Natural killer cell (primary cell): ENCODE data around the gene HSD17B12. TPM values are rescaled to one million over a fixed set of nuclear protein-coding genes. Genes with fewer than 3 reads are reported as not detected.

Source experiments
- ATAC-seq, 3 donors: fragments of 150-1000 bp in 2 of 3; fragments of 200-7000 bp in 1 of 3; cut with Tn5 transposase; 1 replicate in 1 of 3; 2 replicates in 2 of 3; pipeline ENCODE4 v1.10.0; 2021; ENCODE audit warnings: mild to moderate bottlenecking in 2 of 3, moderate library complexity in 2 of 3
- DNase-seq, 2 donors: peaks; one replicate each; pipeline versions ENCODE4 v3.0.0 to v3.0.0-alpha.2; 2013 to 2021; ENCODE audit warnings: mixed read lengths in 1 of 2
- H3K27ac ChIP-seq: one replicate; pipeline ENCODE4 v1.5.1; 2013; ENCODE audit warnings: mild to moderate bottlenecking, low read length
- H3K27me3 ChIP-seq: one replicate; pipeline ENCODE4 v1.6.1; 2013; ENCODE audit warnings: low read length; ENCODE audit not compliant: control insufficient read depth, insufficient read depth
- H3K36me3 ChIP-seq: one replicate; pipeline ENCODE4 v1.6.1; 2013; ENCODE audit warnings: low read length; ENCODE audit not compliant: control insufficient read depth, insufficient read depth
- H3K4me1 ChIP-seq: one replicate; pipeline ENCODE4 v1.6.1; 2013; ENCODE audit warnings: low read length; ENCODE audit not compliant: control insufficient read depth, insufficient read depth
- H3K4me3 ChIP-seq: one replicate; pipeline ENCODE4 v1.5.1; 2013; ENCODE audit warnings: low read length
- H3K9me3 ChIP-seq: one replicate; pipeline ENCODE4 v1.6.1; 2013; ENCODE audit warnings: low read length; ENCODE audit not compliant: control insufficient read depth, insufficient read depth
- H3K27ac Mint-ChIP-seq, 2 donors: one replicate each; pipeline ENCODE4 v1.8.0; 2022; ENCODE audit warnings: mild to moderate bottlenecking in 2 of 2, mixed read lengths in 2 of 2, moderate library complexity in 1 of 2
- H3K27me3 Mint-ChIP-seq, 2 donors: one replicate each; pipeline ENCODE4 v1.8.0; 2022; ENCODE audit warnings: low read depth in 2 of 2, mixed read lengths in 2 of 2
- H3K36me3 Mint-ChIP-seq: one replicate; pipeline ENCODE4 v1.8.0; 2022; ENCODE audit warnings: mixed read lengths
- H3K4me1 Mint-ChIP-seq, 2 donors: one replicate each; pipeline ENCODE4 v1.8.0; 2022; ENCODE audit warnings: mixed read lengths in 2 of 2
- H3K4me3 Mint-ChIP-seq: one replicate; pipeline ENCODE4 v1.8.0; 2022; ENCODE audit warnings: mild to moderate bottlenecking, moderate library complexity, mixed read lengths
- H3K9me3 Mint-ChIP-seq, 2 donors: one replicate each; pipeline ENCODE4 v1.8.0; 2022; ENCODE audit warnings: mixed read lengths in 2 of 2
- CTCF ChIP-seq: fragments of 200-600 bp; IDR thresholded peaks from one replicate; pipeline ENCODE4 v1.8.0; 2022; ENCODE audit warnings: antibody characterized with exemption
- WGBS: methylation state at CpG from one replicate; pipeline ENCODE4 v1.1.7; 2013; ENCODE audit warnings: missing lambda C conversion rate; ENCODE audit not compliant: insufficient coverage; 5-methylcytosine and 5-hydroxymethylcytosine counted together
- intact Hi-C: fragments of 100-400 bp; cut with micrococcal nuclease; formaldehyde crosslinking; loops from one replicate; pipeline ENCODE4 v1.14.2; 2022
- total RNA-seq, 4 donors: library from RNA; stranded (reverse); fragments of 120-200 nt in 1 of 4; gene quantifications; one replicate each; pipeline versions ENCODE4 v1.2.3 to v1.2.4, GENCODE V29; 2013 to 2022

The HSD17B12 gene
- total RNA-seq, 3 donors from 2014 or later (not counting 1 experiment from before 2014, with no cell fraction given), result 21.0 to 26.3 (median 26.1) TPM

GRCh38 chr11:43694477-43694876, 13.9 kb downstream of the HSD17B12 start:
- 91% methylated on average over 2 of the region's 2 CpGs for WGBS
- intact Hi-C loops, result no loop called here
- Mint-ChIP-seq H3K27ac (no peak overlapping the region), H3K27me3 (no peaks in the 10 kb centered on the region), H3K4me1 (peaks cover 7 to 36% of the 10 kb centered on the region in 2 donors), H3K4me3 (no peak overlapping the region), H3K36me3 (no peaks in the 10 kb centered on the region), H3K9me3 (no peaks in the 10 kb centered on the region)
- Histone ChIP-seq H3K4me3 (no peak overlapping the region), H3K36me3 (no peaks in the 10 kb centered on the region), H3K27ac (no peak overlapping the region), H3K9me3 (no peaks in the 10 kb centered on the region), H3K4me1 (no peaks in the 10 kb centered on the region), H3K27me3 (no peaks in the 10 kb centered on the region)
- ATAC-seq (no peak), DNase-seq (no peak)
- no peak for TF ChIP-seq CTCF

GRCh38 chr11:43697679-43698078, 17.1 kb downstream of the HSD17B12 start:
- no peak overlapping the region for H3K27ac Mint-ChIP-seq
- 94% methylated on average over 1 of the region's 1 CpG for WGBS
- DNase-seq (no peak), ATAC-seq (no peak)
- Histone ChIP-seq H3K27ac (no peak overlapping the region), H3K4me1 (no peaks in the 10 kb centered on the region), H3K36me3 (no peaks in the 10 kb centered on the region), H3K4me3 (no peak overlapping the region), H3K9me3 (no peaks in the 10 kb centered on the region), H3K27me3 (no peaks in the 10 kb centered on the region)
- intact Hi-C loops, result no loop called here
- H3K4me3 Mint-ChIP-seq, result no peak overlapping the region
- no peak for TF ChIP-seq CTCF
- H3K36me3 Mint-ChIP-seq, result no peaks in the 10 kb centered on the region
- no peaks in the 10 kb centered on the region for H3K9me3 Mint-ChIP-seq
- peaks cover 0 to 15% of the 10 kb centered on the region in 2 donors for H3K4me1 Mint-ChIP-seq
- no peaks in the 10 kb centered on the region for H3K27me3 Mint-ChIP-seq

- Histone ChIP-seq H3K9me3 (no peaks in the 10 kb centered on the region), H3K36me3 (no peaks in the 10 kb centered on the region), H3K4me1 (no peaks in the 10 kb centered on the region), H3K27ac (no peak overlapping the region), H3K4me3 (no peak overlapping the region), H3K27me3 (no peaks in the 10 kb centered on the region)
- no CpG with 5 or more reads among the region's 1 CpG for WGBS
- intact Hi-C loops, result no loop called here
- Mint-ChIP-seq H3K4me1 (peaks cover 6 to 26% of the 10 kb centered on the region in 2 donors), H3K9me3 (peaks cover 0 to 2% of the 10 kb centered on the region in 2 donors), H3K36me3 (no peaks in the 10 kb centered on the region), H3K27me3 (no peaks in the 10 kb centered on the region), H3K27ac (no peak overlapping the region), H3K4me3 (no peak overlapping the region)
- no peak for ATAC-seq
- TF ChIP-seq CTCF, result no peak
- DNase-seq, result no peak
Measured at GRCh38 chr11:43699870-43700269, 19.3 kb downstream of the HSD17B12 start.

GRCh38 chr11:43706631-43707030, 26.1 kb downstream of the HSD17B12 start:
- Histone ChIP-seq H3K27ac (no peak overlapping the region), H3K27me3 (no peaks in the 10 kb centered on the region), H3K4me1 (no peaks in the 10 kb centered on the region), H3K36me3 (no peaks in the 10 kb centered on the region), H3K4me3 (no peak overlapping the region), H3K9me3 (no peaks in the 10 kb centered on the region)
- no peak for ATAC-seq
- Mint-ChIP-seq H3K4me3 (no peak overlapping the region), H3K27me3 (no peaks in the 10 kb centered on the region), H3K9me3 (peaks cover 0 to 2% of the 10 kb centered on the region in 2 donors), H3K27ac (no peak overlapping the region), H3K36me3 (no peaks in the 10 kb centered on the region), H3K4me1 (peaks cover 11% of the 10 kb centered on the region in 2 donors)
- TF ChIP-seq CTCF, result no peak
- WGBS, result 100% methylated on average over 1 of the region's 1 CpG
- intact Hi-C loops, result no loop called here
- DNase-seq, result no peak
